Measurements from ENCODE around the gene TTF2.

- TF ChIP-seq POLR2AphosphoS5 (IDR thresholded peaks at IDR 0.05) = no peak
- no peak for TF ChIP-seq CTCF (IDR thresholded peaks at IDR 0.05)
- TF ChIP-seq POLR2A (IDR thresholded peaks at IDR 0.05; ENCODE audit: low read depth) = no peak
Observed at GRCh38 chr1:117058810-117059209, 1.3 kb upstream of the TTF2 start.
